Peyer's patch (tissue), 4 donors: ENCODE results near the gene SMYD3.

Experiments
- CTCF ChIP-seq, 6 experiments: fragments of 450-650 bp in 4 of 6; fragments of 200-600 bp in 2 of 6; sonication (generic) in 1 of 6; IDR thresholded peaks; one replicate each; pipeline ENCODE4 v1.5.1; 2017 to 2019; ENCODE audit warnings: antibody characterized with exemption in 6 of 6, mild to moderate bottlenecking in 3 of 6, moderate library complexity in 1 of 6
- POLR2A ChIP-seq, 2 donors: fragments of 450-650 bp; IDR thresholded peaks; one replicate each; pipeline ENCODE4 v1.5.1; 2017; ENCODE audit warnings: antibody characterized with exemption in 2 of 2, mild to moderate bottlenecking in 2 of 2, moderate library complexity in 2 of 2

- TF ChIP-seq CTCF (IDR thresholded peaks at IDR 0.05) (no peak), POLR2A (IDR thresholded peaks at IDR 0.05) (no peak)
Measured at GRCh38 chr1:245878585-245878984, 628.5 kb downstream of the SMYD3 start.
